Natural killer cell (primary cell): ENCODE data around the gene TTC39B. TPM values are rescaled to one million over a fixed set of nuclear protein-coding genes. Genes with fewer than 3 reads are reported as not detected.

Experiments used
- ATAC-seq, 3 donors: fragments of 150-1000 bp in 2 of 3; fragments of 200-7000 bp in 1 of 3; cut with Tn5 transposase; 1 replicate in 1 of 3; 2 replicates in 2 of 3; pipeline ENCODE4 v1.10.0; 2021; ENCODE audit warnings: mild to moderate bottlenecking in 2 of 3, moderate library complexity in 2 of 3
- DNase-seq, 2 donors: peaks; one replicate each; pipeline versions ENCODE4 v3.0.0 to v3.0.0-alpha.2; 2013 to 2021; ENCODE audit warnings: mixed read lengths in 1 of 2
- H3K27ac ChIP-seq: one replicate; pipeline ENCODE4 v1.5.1; 2013; ENCODE audit warnings: mild to moderate bottlenecking, low read length
- H3K27me3 ChIP-seq: one replicate; pipeline ENCODE4 v1.6.1; 2013; ENCODE audit warnings: low read length; ENCODE audit not compliant: control insufficient read depth, insufficient read depth
- H3K36me3 ChIP-seq: one replicate; pipeline ENCODE4 v1.6.1; 2013; ENCODE audit warnings: low read length; ENCODE audit not compliant: control insufficient read depth, insufficient read depth
- H3K4me1 ChIP-seq: one replicate; pipeline ENCODE4 v1.6.1; 2013; ENCODE audit warnings: low read length; ENCODE audit not compliant: control insufficient read depth, insufficient read depth
- H3K4me3 ChIP-seq: one replicate; pipeline ENCODE4 v1.5.1; 2013; ENCODE audit warnings: low read length
- H3K9me3 ChIP-seq: one replicate; pipeline ENCODE4 v1.6.1; 2013; ENCODE audit warnings: low read length; ENCODE audit not compliant: control insufficient read depth, insufficient read depth
- H3K27ac Mint-ChIP-seq, 2 donors: one replicate each; pipeline ENCODE4 v1.8.0; 2022; ENCODE audit warnings: mild to moderate bottlenecking in 2 of 2, mixed read lengths in 2 of 2, moderate library complexity in 1 of 2
- H3K27me3 Mint-ChIP-seq, 2 donors: one replicate each; pipeline ENCODE4 v1.8.0; 2022; ENCODE audit warnings: low read depth in 2 of 2, mixed read lengths in 2 of 2
- H3K36me3 Mint-ChIP-seq: one replicate; pipeline ENCODE4 v1.8.0; 2022; ENCODE audit warnings: mixed read lengths
- H3K4me1 Mint-ChIP-seq, 2 donors: one replicate each; pipeline ENCODE4 v1.8.0; 2022; ENCODE audit warnings: mixed read lengths in 2 of 2
- H3K4me3 Mint-ChIP-seq: one replicate; pipeline ENCODE4 v1.8.0; 2022; ENCODE audit warnings: mild to moderate bottlenecking, moderate library complexity, mixed read lengths
- H3K9me3 Mint-ChIP-seq, 2 donors: one replicate each; pipeline ENCODE4 v1.8.0; 2022; ENCODE audit warnings: mixed read lengths in 2 of 2
- CTCF ChIP-seq: fragments of 200-600 bp; IDR thresholded peaks from one replicate; pipeline ENCODE4 v1.8.0; 2022; ENCODE audit warnings: antibody characterized with exemption
- WGBS: methylation state at CpG from one replicate; pipeline ENCODE4 v1.1.7; 2013; ENCODE audit warnings: missing lambda C conversion rate; ENCODE audit not compliant: insufficient coverage; 5-methylcytosine and 5-hydroxymethylcytosine counted together
- intact Hi-C: fragments of 100-400 bp; cut with micrococcal nuclease; formaldehyde crosslinking; loops from one replicate; pipeline ENCODE4 v1.14.2; 2022
- total RNA-seq, 4 donors: library from RNA; stranded (reverse); fragments of 120-200 nt in 1 of 4; gene quantifications; one replicate each; pipeline versions ENCODE4 v1.2.3 to v1.2.4, GENCODE V29; 2013 to 2022

The TTC39B gene
- total RNA-seq, 3 donors from 2014 or later (not counting 1 experiment from before 2014, with no cell fraction given), result 51.2 to 65.1 (median 54.2) TPM

DNA sequence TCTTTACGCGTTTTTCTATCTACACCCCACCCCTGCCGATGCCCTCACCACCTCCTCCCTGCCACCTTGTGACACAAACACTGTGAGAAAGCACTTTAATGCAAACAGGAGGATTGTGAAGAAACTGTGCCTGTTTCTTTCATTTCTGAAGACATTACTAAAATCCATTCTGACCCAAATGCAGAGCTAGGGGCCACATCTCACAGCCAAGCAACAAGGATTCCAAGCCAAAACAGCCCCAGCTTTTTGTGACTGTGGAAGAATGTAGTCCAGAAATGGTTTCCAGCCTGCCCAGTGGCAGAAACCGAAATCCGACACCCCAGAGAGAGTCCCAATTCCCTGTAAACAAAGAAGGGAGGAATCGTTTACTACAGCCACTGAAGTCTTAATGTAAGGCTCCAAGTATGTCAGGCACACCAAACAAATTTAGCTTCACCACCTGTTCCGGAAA lies 190.9 kb downstream of the TTC39B start:
- intact Hi-C loops, result no loop called here
- Histone ChIP-seq H3K27me3 (no peaks in the 10 kb centered on the region), H3K36me3 (no peaks in the 10 kb centered on the region), H3K4me1 (no peaks in the 10 kb centered on the region), H3K9me3 (no peaks in the 10 kb centered on the region), H3K27ac (no peak overlapping the region), H3K4me3 (no peak overlapping the region)
- Mint-ChIP-seq H3K4me1 (no peaks in the 10 kb centered on the region), H3K27me3 (peaks cover 8 to 34% of the 10 kb centered on the region in 2 donors), H3K27ac (no peak overlapping the region), H3K4me3 (no peak overlapping the region), H3K9me3 (no peaks in the 10 kb centered on the region), H3K36me3 (no peaks in the 10 kb centered on the region)
- WGBS, result 94% methylated on average over 6 of the region's 7 CpGs
- ATAC-seq (no peak), DNase-seq (no peak)
- no peak for TF ChIP-seq CTCF

DNA sequence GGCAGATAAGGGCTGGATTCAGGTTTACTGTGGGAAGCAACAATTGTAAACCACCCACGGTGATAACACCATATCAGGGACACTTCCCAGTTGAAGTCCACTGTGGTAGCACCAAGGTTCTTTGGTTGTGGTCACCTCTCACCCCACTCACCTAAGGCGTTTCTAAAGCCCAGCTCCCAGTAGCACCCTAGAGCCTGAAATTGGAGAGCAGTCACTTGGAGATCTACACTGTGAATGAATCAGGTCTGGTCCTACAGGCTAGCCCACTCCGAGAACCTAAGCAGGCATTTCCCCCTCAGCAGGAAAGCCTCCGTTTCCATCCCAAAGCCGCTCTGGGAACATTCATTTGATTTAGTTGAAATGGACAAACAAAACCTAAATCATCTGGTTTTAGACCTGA lies 191.3 kb downstream of the TTC39B start:
- H3K9me3 ChIP-seq, result no peaks in the 10 kb centered on the region
- Mint-ChIP-seq H3K27ac (no peak overlapping the region), H3K4me1 (no peaks in the 10 kb centered on the region), H3K9me3 (no peaks in the 10 kb centered on the region), H3K4me3 (no peak overlapping the region), H3K36me3 (no peaks in the 10 kb centered on the region), H3K27me3 (peaks cover 8 to 34% of the 10 kb centered on the region in 2 donors)
- DNase-seq (no peak), ATAC-seq (no peak)
- H3K4me3 ChIP-seq, result no peak overlapping the region
- no peak overlapping the region for H3K27ac ChIP-seq
- H3K36me3 ChIP-seq, result no peaks in the 10 kb centered on the region
- 83% methylated on average over 5 of the region's 5 CpGs for WGBS
- H3K27me3 ChIP-seq, result no peaks in the 10 kb centered on the region
- intact Hi-C loops, result no loop called here
- TF ChIP-seq CTCF, result no peak
- H3K4me1 ChIP-seq, result no peaks in the 10 kb centered on the region

DNA sequence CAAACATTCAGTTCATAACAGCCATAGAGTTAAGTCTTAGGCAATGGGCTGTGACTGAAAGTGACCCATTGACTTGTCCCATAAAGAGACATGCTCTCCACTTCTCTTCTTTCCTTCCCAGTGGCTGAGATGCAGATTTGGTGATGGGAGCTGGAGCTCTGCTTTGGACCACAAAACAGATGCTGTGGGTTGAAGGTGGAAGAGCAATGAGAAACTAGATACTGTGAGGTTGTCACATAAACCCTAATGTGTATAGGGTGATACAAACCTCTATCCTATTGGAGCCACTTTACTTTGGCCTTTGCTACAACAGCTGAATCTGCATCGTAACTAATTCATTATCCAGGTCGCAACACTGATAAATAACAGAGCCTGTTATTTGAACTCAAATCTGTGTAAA lies 192.0 kb downstream of the TTC39B start:
- Mint-ChIP-seq H3K27me3 (peaks cover 8 to 27% of the 10 kb centered on the region in 2 donors), H3K4me3 (no peak overlapping the region), H3K9me3 (no peaks in the 10 kb centered on the region), H3K27ac (no peak overlapping the region), H3K4me1 (no peaks in the 10 kb centered on the region), H3K36me3 (no peaks in the 10 kb centered on the region)
- H3K27ac ChIP-seq, result no peak overlapping the region
- 92% methylated on average over 2 of the region's 2 CpGs for WGBS
- intact Hi-C loops, result no loop called here
- no peaks in the 10 kb centered on the region for H3K4me1 ChIP-seq
- DNase-seq, result no peak
- no peaks in the 10 kb centered on the region for H3K9me3 ChIP-seq
- no peaks in the 10 kb centered on the region for H3K36me3 ChIP-seq
- TF ChIP-seq CTCF, result no peak
- no peak overlapping the region for H3K4me3 ChIP-seq
- no peaks in the 10 kb centered on the region for H3K27me3 ChIP-seq
- peak in 1 of 3 donors; percentile 16 for ATAC-seq

Other genes with a start within 250 kb of the TTC39B start
- 10 to 100 TPM; 18.5 to 22.2 (median 19.2) TPM for gene SNAPC3, start 115.7 kb upstream of the TTC39B start, total RNA-seq
- gene PSIP1, start 203.8 kb upstream of the TTC39B start, total RNA-seq, result 10 to 100 TPM; 50.3 to 83.1 (median 72.6) TPM
- gene CCDC171, start 245.8 kb upstream of the TTC39B start, total RNA-seq, result 1 to 10 TPM; 1.5 to 2.6 (median 2.2) TPM